SU-DHL-6 (cell line): Measurements from ENCODE around the gene ZRANB2.

Experiments used
- H2AFZ ChIP-seq: fragments of 200-600 bp; sonication (generic); 2 replicates; pipeline ENCODE4 v1.6.1; 2014; ENCODE audit warnings: low read depth, mild to moderate bottlenecking, moderate library complexity, mixed read lengths, antibody characterized with exemption, low read length; ENCODE audit not compliant: severe bottlenecking
- H3F3A ChIP-seq: fragments of 200-600 bp; shearing (Covaris generic); 2 replicates; pipeline ENCODE4 v1.6.0; 2016; ENCODE audit warnings: antibody characterized with exemption, mild to moderate bottlenecking; ENCODE audit not compliant: insufficient read depth
- H3K27ac ChIP-seq: fragments of 200-600 bp; sonication (generic); 2 replicates; pipeline ENCODE4 v1.5.1; 2016; ENCODE audit warnings: low read depth, mild to moderate bottlenecking, low read length, moderate library complexity, mixed read lengths
- H3K27me3 ChIP-seq: fragments of 200-600 bp; sonication (generic), shearing (Covaris generic); 2 replicates; pipeline ENCODE4 v1.6.0; 2014; ENCODE audit warnings: mild to moderate bottlenecking, low read length
- H3K36me3 ChIP-seq: fragments of 200-600 bp; sonication (generic); 2 replicates; pipeline ENCODE4 v1.6.1; 2014; ENCODE audit warnings: mild to moderate bottlenecking, low read length, mixed read lengths
- H3K4me2 ChIP-seq: fragments of 300-600, 200-600 bp; shearing (Covaris generic), sonication (generic); 2 replicates; pipeline ENCODE4 v1.6.0; 2014; ENCODE audit warnings: low read length, low read depth, mild to moderate bottlenecking; ENCODE audit not compliant: poor library complexity, severe bottlenecking
- H3K4me3 ChIP-seq: fragments of 200-600 bp; sonication (generic); 2 replicates; pipeline ENCODE4 v1.5.1; 2014; ENCODE audit warnings: antibody characterized with exemption, low read length, mild to moderate bottlenecking, mixed read lengths; ENCODE audit not compliant: insufficient read depth, poor library complexity, severe bottlenecking
- H3K79me2 ChIP-seq: fragments of 200-600 bp; sonication (generic); 2 replicates; pipeline ENCODE4 v1.6.1; 2014; ENCODE audit warnings: mild to moderate bottlenecking, low read length, moderate library complexity; ENCODE audit not compliant: insufficient read depth
- H3K9ac ChIP-seq: fragments of 200-600 bp; sonication (generic); 2 replicates; pipeline ENCODE4 v1.7.0; 2014; ENCODE audit warnings: mild to moderate bottlenecking, low read length
- H3K9me2 ChIP-seq: fragments of 200-600 bp; sonication (generic); replicated peaks from 2 replicates; pipeline ENCODE4 v1.6.1; 2014; ENCODE audit warnings: low read length; ENCODE audit not compliant: insufficient read depth
- H3K9me3 ChIP-seq: fragments of 200-600 bp; sonication (generic); 2 replicates; pipeline ENCODE4 v1.6.1; 2014; ENCODE audit warnings: low read length, mixed read lengths; ENCODE audit not compliant: insufficient read depth
- H4K20me1 ChIP-seq: fragments of 200-600 bp; sonication (generic); 2 replicates; pipeline ENCODE4 v1.6.1; 2014; ENCODE audit warnings: low read depth, mild to moderate bottlenecking, antibody characterized with exemption, low read length, moderate library complexity, mixed read lengths
- CTCF ChIP-seq: fragments of 200-600 bp; sonication (generic); IDR thresholded peaks from one replicate; pipeline ENCODE4 v1.5.1; 2017; ENCODE audit warnings: antibody characterized with exemption, mild to moderate bottlenecking, low read length, moderate library complexity; ENCODE audit not compliant: insufficient read depth, poor library complexity, severe bottlenecking
- EZH2phosphoT487 ChIP-seq: fragments of 200-600 bp; sonication (generic), shearing (Covaris generic); conservative IDR thresholded peaks from 2 replicates; pipeline ENCODE4 v1.6.1; 2018; ENCODE audit warnings: mild to moderate bottlenecking, antibody characterized with exemption, low read length, moderate library complexity, mixed read lengths

ZRANB2 gene

GRCh38 chr1:71087060-71087459 is 6.2 kb upstream of the ZRANB2 start:
- no peaks in the 10 kb centered on the region for H3K27me3 ChIP-seq
- H3K27ac ChIP-seq, result no peak overlapping the region
- no peak overlapping the region for H3K4me3 ChIP-seq
- no peaks in the 10 kb centered on the region for H3K9me2 ChIP-seq
- H3K36me3 ChIP-seq, result no peaks in the 10 kb centered on the region
- H3K4me2 ChIP-seq, result no peak overlapping the region
- no peaks in the 10 kb centered on the region for H3K9me3 ChIP-seq
- no peak overlapping the region for H2AFZ ChIP-seq
- no peaks in the 10 kb centered on the region for H3F3A ChIP-seq
- H3K79me2 ChIP-seq, result no peaks in the 10 kb centered on the region
- H4K20me1 ChIP-seq, result no peaks in the 10 kb centered on the region
- TF ChIP-seq EZH2phosphoT487, result no peak
- TF ChIP-seq CTCF, result no peak
- no peak overlapping the region for H3K9ac ChIP-seq

- no peaks in the 10 kb centered on the region for H3K79me2 ChIP-seq
- H3K4me2 ChIP-seq, result no peak overlapping the region
Measured at GRCh38 chr1:71086331-71086730, 5.5 kb upstream of the ZRANB2 start.

GRCh38 chr1:71083271-71083670 is 2.4 kb upstream of the ZRANB2 start:
- Histone ChIP-seq H3K79me2 (peaks cover 27% of the 10 kb centered on the region), H3K9me3 (no peaks in the 10 kb centered on the region), H3K27me3 (no peaks in the 10 kb centered on the region), H3K4me3 (no peak overlapping the region), H3K9me2 (no peaks in the 10 kb centered on the region), H4K20me1 (peaks cover 17% of the 10 kb centered on the region), H2AFZ (no peak overlapping the region), H3K4me2 (no peak overlapping the region), H3K9ac (no peak overlapping the region), H3F3A (no peaks in the 10 kb centered on the region), H3K27ac (no peak overlapping the region), H3K36me3 (peaks cover 10% of the 10 kb centered on the region; the same call in 1 of the 2 replicates)
- TF ChIP-seq EZH2phosphoT487, result no peak
- TF ChIP-seq CTCF, result no peak

More at GRCh38 chr1:71086331-71086730, 5.5 kb upstream of the ZRANB2 start:
- no peaks in the 10 kb centered on the region for H3K9me2 ChIP-seq
- H4K20me1 ChIP-seq, result no peaks in the 10 kb centered on the region
- H3K27ac ChIP-seq, result no peak overlapping the region
- H3K9me3 ChIP-seq, result no peaks in the 10 kb centered on the region
- TF ChIP-seq EZH2phosphoT487 (no peak), CTCF (no peak)
- H2AFZ ChIP-seq, result no peak overlapping the region
- H3K27me3 ChIP-seq, result no peaks in the 10 kb centered on the region
- no peaks in the 10 kb centered on the region for H3K36me3 ChIP-seq
- no peak overlapping the region for H3K9ac ChIP-seq
- no peak overlapping the region for H3K4me3 ChIP-seq
- H3F3A ChIP-seq, result no peaks in the 10 kb centered on the region
